Measurements from ENCODE around the gene ALPP.

GRCh38 chr2:232431705-232432590 lies 53.4 kb downstream of the ALPP start:
- TF ChIP-seq CTCF (IDR thresholded peaks at IDR 0.05): no peak
- no peak for TF ChIP-seq POLR2A (IDR thresholded peaks at IDR 0.05; ENCODE audit: low read depth)

Data from esophagus muscularis mucosa (tissue), 3 donors.